ENCODE data around the gene PIGN.
A peak's percentile ranks its signal among the peaks of the same experiment; 100 is the strongest.

PIGN gene

GRCh38 chr18:61998957-61999356 is 187.9 kb downstream of the PIGN start:
- peak; percentile 94 for DNase-seq

- DNase-seq: no peak
Measured at GRCh38 chr18:61998335-61998734, 188.5 kb downstream of the PIGN start.

- no peak for DNase-seq
Measured at GRCh38 chr18:61995618-61996017, 191.2 kb downstream of the PIGN start.

GRCh38 chr18:61993831-61994230 is 193.0 kb downstream of the PIGN start:
- peak; percentile 19 for DNase-seq

GRCh38 chr18:61992923-61993322 is 193.9 kb downstream of the PIGN start:
- peak; percentile 78 for DNase-seq

- peak; percentile 87 for DNase-seq
Measured at GRCh38 chr18:61992285-61992684, 194.6 kb downstream of the PIGN start.

GRCh38 chr18:61991836-61992235 is 195.0 kb downstream of the PIGN start:
- peak; percentile 5 for DNase-seq

GRCh38 chr18:61991201-61991600 is 195.7 kb downstream of the PIGN start:
- DNase-seq: peak; percentile 42

Measured in HCEC 1CT (cell line).